Putamen (tissue), 1 donor: ENCODE results near the gene SLIT2.

ENCODE experiments used
- DNase-seq: peaks from one replicate; pipeline ENCODE4 v3.0.0-alpha.2; 2016; ENCODE audit warnings: low spot score

Gene SLIT2

GRCh38 chr4:20251796-20252655 lies at the start of gene SLIT2:
Gene SLIT2, plus strand, starts transcription at chr4:20251905. Its CDS starts 1,911 bp downstream, at chr4:20253816.
- peak; percentile 70 for DNase-seq

- DNase-seq: no peak
Measured at GRCh38 chr4:20203508-20203907, 48.2 kb upstream of the SLIT2 start.

GRCh38 chr4:20217521-20217920 lies 34.2 kb upstream of the SLIT2 start:
- DNase-seq: no peak

- DNase-seq: no peak
Measured at GRCh38 chr4:20217951-20218350, 33.8 kb upstream of the SLIT2 start.

- no peak for DNase-seq
Measured at GRCh38 chr4:20219521-20219920, 32.2 kb upstream of the SLIT2 start.

- DNase-seq: no peak
Measured at GRCh38 chr4:20237894-20238537, 13.7 kb upstream of the SLIT2 start.

- peak; percentile 43 for DNase-seq
Measured at GRCh38 chr4:20248155-20248558, 3.5 kb upstream of the SLIT2 start.

- peak; percentile 19 for DNase-seq
Measured at GRCh38 chr4:20249333-20249732, 2.4 kb upstream of the SLIT2 start.

- peak; percentile 24 for DNase-seq
Measured at GRCh38 chr4:20251031-20251795, 492 bp upstream of the SLIT2 start.

- DNase-seq: peak; percentile 21
Measured at GRCh38 chr4:20252656-20253282, 1.1 kb downstream of the SLIT2 start.

GRCh38 chr4:20253283-20253734 lies 1.6 kb downstream of the SLIT2 start:
- DNase-seq: no peak

GRCh38 chr4:20253735-20254409 lies 2.2 kb downstream of the SLIT2 start:
- peak; percentile 20 for DNase-seq

- peak; percentile 29 for DNase-seq
Measured at GRCh38 chr4:20254511-20255250, 3.0 kb downstream of the SLIT2 start.

GRCh38 chr4:20255251-20255586 lies 3.5 kb downstream of the SLIT2 start:
- DNase-seq: no peak

GRCh38 chr4:20255823-20256222 lies 4.1 kb downstream of the SLIT2 start:
- DNase-seq: no peak

GRCh38 chr4:20256381-20256881 lies 4.7 kb downstream of the SLIT2 start:
- no peak for DNase-seq

- no peak for DNase-seq
Measured at GRCh38 chr4:20259707-20260106, 8.0 kb downstream of the SLIT2 start.

- no peak for DNase-seq
Measured at GRCh38 chr4:20260821-20261220, 9.1 kb downstream of the SLIT2 start.

GRCh38 chr4:20262221-20262620 lies 10.5 kb downstream of the SLIT2 start:
- DNase-seq: no peak

GRCh38 chr4:20264688-20265087 lies 13.0 kb downstream of the SLIT2 start:
- DNase-seq: no peak

- DNase-seq: no peak
Measured at GRCh38 chr4:20265726-20266125, 14.0 kb downstream of the SLIT2 start.
